HG03565 (cell line): ENCODE measurements around the gene MMS22L.
A peak's percentile ranks its signal among the peaks of the same experiment; 100 is the strongest.

ENCODE experiments used
- ATAC-seq: cut with Tn5 transposase; IDR thresholded peaks from one replicate; pipeline ENCODE4 v1.9.1; 2021; ENCODE audit warnings: mild to moderate bottlenecking, moderate library complexity; ENCODE audit not compliant: unreplicated experiment

Gene MMS22L

GRCh38 chr6:97150932-97151331, 132.1 kb downstream of the MMS22L start:
- ATAC-seq = no peak

DNA sequence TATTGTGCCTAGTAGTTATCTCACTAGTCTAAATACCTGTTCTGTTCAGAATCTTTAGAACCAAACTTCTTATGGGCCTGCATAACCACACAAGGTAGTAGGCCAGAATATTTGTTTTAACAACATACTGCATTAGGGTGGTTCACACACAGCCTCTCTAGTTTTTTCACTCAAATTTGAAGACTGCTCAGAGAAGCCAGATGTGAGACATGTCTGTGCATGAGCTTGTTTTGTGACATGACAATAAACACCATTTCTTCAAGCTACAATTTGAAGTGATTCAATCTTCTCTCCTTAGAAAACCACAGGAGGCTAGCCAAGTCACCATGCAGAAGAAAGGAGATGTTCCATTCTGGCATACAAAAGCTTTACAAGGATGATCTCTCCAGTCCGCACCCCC, 135.6 kb downstream of the MMS22L start:
- ATAC-seq = no peak

- no peak for ATAC-seq
These were observed 137.3 kb downstream of the MMS22L start for GRCh38 chr6:97145691-97146090.

DNA sequence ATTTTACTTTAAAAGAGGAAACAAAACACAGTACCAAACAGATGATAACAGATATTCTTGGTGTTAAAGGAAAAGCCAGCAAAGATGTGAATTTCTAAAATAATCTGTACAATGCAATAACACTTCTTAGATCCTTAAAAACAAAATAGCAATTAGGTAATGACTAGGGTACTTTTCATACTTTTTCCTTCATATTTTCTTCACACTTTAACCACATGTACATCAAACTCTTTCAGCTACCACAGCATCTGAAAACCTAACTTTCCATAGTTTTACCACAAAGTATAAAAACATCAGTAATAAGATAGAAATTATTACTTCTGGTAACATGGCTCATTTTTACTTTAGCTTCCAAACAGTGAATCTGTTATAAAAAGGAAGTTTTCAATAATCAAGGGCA, 141.3 kb downstream of the MMS22L start:
- no peak for ATAC-seq

GRCh38 chr6:97138581-97138980, 144.4 kb downstream of the MMS22L start:
- ATAC-seq = no peak

DNA sequence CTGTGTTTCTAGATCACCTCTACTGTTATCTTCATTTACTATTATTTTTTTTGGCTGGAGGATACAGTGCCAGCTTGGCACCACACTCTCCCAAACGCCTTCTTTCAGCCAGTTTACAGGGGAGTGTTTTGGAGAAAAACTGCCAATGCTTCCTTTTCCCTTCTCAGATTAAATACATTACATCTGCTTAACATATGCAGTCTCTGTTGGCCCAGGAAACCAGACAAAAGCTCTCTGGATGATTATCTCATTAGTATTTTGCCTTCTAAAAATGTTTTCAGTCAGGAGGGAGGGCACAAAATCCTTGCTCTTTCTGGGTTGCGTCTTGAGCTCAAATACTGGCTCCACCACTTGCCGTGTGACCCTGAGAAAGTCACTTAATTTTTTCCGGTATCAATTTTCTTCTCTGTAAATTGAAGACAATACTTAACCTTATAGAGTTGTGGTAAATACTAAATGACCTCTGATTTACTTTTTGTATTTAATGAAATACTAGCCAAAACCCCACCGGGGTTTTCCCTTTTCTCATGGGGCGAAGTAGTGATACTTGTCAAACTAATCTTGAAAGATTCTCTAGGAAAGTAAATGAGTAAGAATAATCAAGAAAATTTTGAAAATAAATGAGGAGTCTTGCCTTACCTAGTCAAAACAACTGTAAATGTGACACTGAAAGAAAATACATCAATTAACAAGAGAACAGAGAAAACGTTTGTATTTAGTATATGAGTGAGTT, 146.2 kb downstream of the MMS22L start:
- ATAC-seq = peak; percentile 42

DNA sequence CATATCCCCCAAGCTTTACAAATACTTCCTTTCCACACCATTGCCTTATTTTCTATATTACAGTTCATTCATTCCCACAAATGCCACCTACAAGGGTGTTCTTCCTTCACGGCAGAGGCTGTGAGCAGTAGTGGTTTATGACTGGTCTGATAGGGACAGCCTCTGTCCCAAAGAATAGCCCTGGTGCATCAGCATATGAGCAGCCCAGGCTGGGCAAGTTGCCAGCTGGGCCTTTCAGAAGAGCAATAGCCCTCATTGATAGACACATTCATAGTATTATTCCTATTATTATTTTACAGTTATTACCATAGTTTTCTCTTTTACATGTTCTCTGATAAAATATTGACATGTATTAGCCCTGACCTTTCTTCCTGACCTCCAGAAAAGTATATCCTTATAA, 149.9 kb downstream of the MMS22L start:
- no peak for ATAC-seq

DNA sequence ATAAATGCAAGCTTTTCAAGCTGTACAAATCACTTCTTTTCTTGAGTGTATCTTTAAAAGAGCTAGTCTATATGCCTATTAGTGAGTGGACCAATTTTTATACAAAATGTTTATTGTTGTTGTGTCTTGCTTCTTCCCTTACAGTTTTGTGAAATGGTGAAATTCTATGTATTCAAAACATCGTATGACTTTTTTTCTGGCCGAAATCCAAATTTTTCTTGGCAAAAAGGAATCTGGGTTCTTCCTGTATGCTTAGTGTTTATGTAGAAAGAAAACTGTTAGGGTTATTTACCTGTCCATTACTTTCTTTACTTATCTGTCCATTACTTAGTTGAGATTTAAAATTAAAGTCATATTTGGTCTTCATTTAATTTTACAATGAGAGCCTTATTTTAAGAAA, 153.9 kb downstream of the MMS22L start:
- no peak for ATAC-seq

- no peak for ATAC-seq
These were observed 154.5 kb downstream of the MMS22L start for GRCh38 chr6:97128507-97128906.

- no peak for ATAC-seq
These were observed 159.4 kb downstream of the MMS22L start for GRCh38 chr6:97123652-97124051.

DNA sequence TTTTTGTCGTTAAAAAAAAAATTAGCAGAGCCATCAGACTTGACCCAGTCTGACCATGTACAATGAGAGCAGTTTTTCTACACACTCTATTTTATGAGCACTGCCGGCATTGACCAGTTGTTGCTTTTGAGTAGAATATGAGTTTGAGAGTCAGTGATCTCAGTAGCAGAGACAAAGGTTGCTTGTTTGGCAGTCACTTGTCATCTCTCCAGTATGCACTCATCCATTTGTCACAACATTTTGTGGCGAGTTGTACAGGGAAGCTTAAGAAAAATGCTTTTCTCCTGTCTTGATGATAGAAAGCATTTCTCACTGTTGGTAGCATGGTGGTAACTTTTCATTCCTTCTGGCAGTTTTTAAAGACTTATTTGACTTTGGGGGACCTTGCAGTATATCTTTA, 159.9 kb downstream of the MMS22L start:
- ATAC-seq = no peak

GRCh38 chr6:97120511-97120910, 162.5 kb downstream of the MMS22L start:
- no peak for ATAC-seq

- ATAC-seq = no peak
These were observed 168.4 kb downstream of the MMS22L start for GRCh38 chr6:97114645-97115044.

DNA sequence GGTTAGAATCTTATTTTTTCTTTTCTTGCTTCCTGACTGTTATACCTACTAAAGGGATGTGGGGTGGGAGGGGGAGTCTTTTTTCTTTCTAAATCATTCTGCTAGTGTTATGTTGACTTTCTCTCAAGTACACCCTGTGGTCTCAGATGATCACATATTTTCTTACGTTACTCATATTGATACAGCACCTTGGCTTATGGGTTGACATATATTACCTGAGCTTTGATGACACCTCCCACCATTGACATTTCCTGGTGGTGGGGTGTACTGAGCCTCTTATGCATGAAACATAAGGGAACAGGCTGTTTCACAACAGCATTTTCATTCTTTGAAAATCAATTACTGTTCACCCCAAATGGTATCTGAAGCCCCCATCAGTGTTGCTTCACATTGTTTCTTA, 169.8 kb downstream of the MMS22L start:
- ATAC-seq = no peak

- ATAC-seq = no peak
These were observed 171.8 kb downstream of the MMS22L start for GRCh38 chr6:97111243-97111642.

GRCh38 chr6:97110626-97111025, 172.4 kb downstream of the MMS22L start:
- no peak for ATAC-seq

- ATAC-seq = no peak
These were observed 172.9 kb downstream of the MMS22L start for GRCh38 chr6:97110149-97110548.

- ATAC-seq = no peak
These were observed 173.6 kb downstream of the MMS22L start for GRCh38 chr6:97109444-97109843.

GRCh38 chr6:97102145-97102790, 180.7 kb downstream of the MMS22L start:
- no peak for ATAC-seq

DNA sequence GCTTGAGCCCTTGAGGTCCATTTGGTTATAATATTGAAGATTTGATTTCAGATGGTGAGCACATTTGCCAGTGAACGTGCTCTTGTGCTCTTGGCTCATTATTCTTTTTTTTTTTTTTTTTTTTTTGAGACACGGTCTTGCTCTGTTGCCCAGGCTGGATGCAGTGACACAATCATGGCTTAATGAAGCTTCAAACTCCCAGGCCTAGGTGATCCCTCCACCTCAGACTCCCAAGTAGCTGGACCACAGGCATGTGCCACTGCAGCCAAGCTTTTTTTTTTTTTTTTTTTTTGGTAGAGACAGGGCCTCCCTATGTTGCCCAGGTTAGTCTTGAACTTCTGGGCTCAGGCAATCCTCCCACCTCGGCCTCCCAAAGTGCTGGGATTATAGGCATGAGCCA, 182.3 kb downstream of the MMS22L start:
- ATAC-seq = no peak

GRCh38 chr6:97097068-97098047, 185.7 kb downstream of the MMS22L start:
- no peak for ATAC-seq
